GM12878 (cell line): ENCODE results near the gene KLHL35. TPM values are rescaled to one million over a fixed set of nuclear protein-coding genes. Genes with fewer than 3 reads are reported as not detected.

ENCODE experiments used
- ATAC-seq: fragments of 200-7000 bp; cut with Tn5 transposase; 3 replicates; pipeline ENCODE4 v1.9.1; 2020; ENCODE audit warnings: mild to moderate bottlenecking, moderate library complexity
- BruUV-seq: library from RNA; stranded (reverse); fragments of 400-500 nt; replicated peaks from 2 replicates; lab custom pipeline; 2021; lab: Mats Ljungman, UMichigan
- CTCF ChIA-PET: fragments of 300-600 bp; sonication (Branson Sonifier 250); formaldehyde crosslinking; extraction: SDS; loops from one replicate; lab custom pipeline; 2021; ENCODE audit warnings: inconsistent platforms; lab: Yijun Ruan, JAX
- POLR2A ChIA-PET: fragments of 350-600 bp; formaldehyde crosslinking; extraction: SDS; loops from one replicate; lab custom pipeline; 2021; ENCODE audit warnings: inconsistent platforms; lab: Charles Lee
- RAD21 ChIA-PET: fragments of 300-600 bp; sonication (Branson Sonifier 250); formaldehyde crosslinking; loops from one replicate; lab custom pipeline; 2023; ENCODE audit warnings: antibody characterized with exemption; ENCODE audit not compliant: unreplicated experiment; lab: Charles Lee
- SMC1A ChIA-PET: fragments of 300-600 bp; sonication (Branson Sonifier 250); formaldehyde crosslinking; loops from one replicate; lab custom pipeline; 2023; ENCODE audit not compliant: unreplicated experiment, uncharacterized antibody; lab: Charles Lee
- DNase-seq: peaks from one replicate; pipeline ENCODE4 v3.0.0-alpha.2; 2011; ENCODE audit warnings: low read depth, low spot score
- FAIRE-seq: peaks from 3 replicates; lab custom pipeline; 2011; peaks lifted over from hg19 to GRCh38; lab: Jason Lieb, UNC
- H2AFZ ChIP-seq: 2 replicates; pipeline ENCODE4 v1.6.0; 2011; ENCODE audit warnings: low read depth, low read length, control low read depth; ENCODE audit not compliant: control insufficient read depth
- H3K27ac ChIP-seq: 2 replicates; pipeline ENCODE4 v1.5.1; 2011; ENCODE audit warnings: control low read depth; ENCODE audit not compliant: control insufficient read depth, insufficient read depth
- H3K27me3 ChIP-seq, 2 experiments: replicated peaks in 1 of 2; 2 replicates each; pipeline versions ENCODE4 v1.6.0 to v1.6.1; 2011; ENCODE audit warnings: low read length in 1 of 2; ENCODE audit not compliant: control insufficient read depth in 2 of 2, insufficient read depth in 2 of 2
- H3K36me3 ChIP-seq, 2 experiments: 2 replicates each; pipeline ENCODE4 v1.5.1; 2011; ENCODE audit warnings: low read length in 1 of 2; ENCODE audit not compliant: control insufficient read depth in 2 of 2, insufficient read depth in 2 of 2
- H3K4me1 ChIP-seq: 2 replicates; pipeline ENCODE4 v1.6.1; 2011; ENCODE audit warnings: mild to moderate bottlenecking, low read length, moderate library complexity, mixed read lengths; ENCODE audit not compliant: control insufficient read depth, insufficient read depth
- H3K4me2 ChIP-seq: 2 replicates; pipeline ENCODE4 v1.6.0; 2011; ENCODE audit warnings: control low read depth; ENCODE audit not compliant: control insufficient read depth, insufficient read depth
- H3K4me3 ChIP-seq: fragments of 200-600 bp; sonication (generic); 2 replicates; pipeline ENCODE4 v1.5.1; 2016
- H3K79me2 ChIP-seq: 2 replicates; pipeline ENCODE4 v1.6.0; 2011; ENCODE audit warnings: low read length; ENCODE audit not compliant: control insufficient read depth, insufficient read depth
- H3K9ac ChIP-seq: 2 replicates; pipeline ENCODE4 v1.8.0; 2011; ENCODE audit warnings: low read length, control low read depth, mixed read lengths; ENCODE audit not compliant: control insufficient read depth, insufficient read depth
- H3K9me3 ChIP-seq: replicated peaks from 3 replicates; pipeline ENCODE4 v1.5.1; 2011; ENCODE audit warnings: mild to moderate bottlenecking, low read length; ENCODE audit not compliant: control insufficient read depth, insufficient read depth
- H4K20me1 ChIP-seq: 2 replicates; pipeline ENCODE4 v1.6.0; 2011; ENCODE audit not compliant: control insufficient read depth, insufficient read depth
- BRCA1 ChIP-seq: IDR thresholded peaks from 2 replicates; pipeline ENCODE4 v1.6.1; 2011; ENCODE audit warnings: low read depth, low read length, improper control_type of control experiment
- ETV6 ChIP-seq, 2 experiments: fragments of 450-650 bp in 1 of 2; IDR thresholded peaks in 1 of 2; conservative IDR thresholded peaks in 1 of 2; 2 replicates each; pipeline ENCODE4 v1.6.1; 2014; ENCODE audit warnings: antibody characterized with exemption in 1 of 2, borderline replicate concordance in 1 of 2, low read depth in 1 of 2, mild to moderate bottlenecking in 1 of 2, moderate library complexity in 1 of 2
- MTA2 ChIP-seq: fragments of 450-650 bp; IDR thresholded peaks from 2 replicates; pipeline ENCODE4 v1.6.1; 2016; ENCODE audit warnings: low read depth, mild to moderate bottlenecking, moderate library complexity
- PML ChIP-seq: IDR thresholded peaks from 2 replicates; pipeline ENCODE4 v1.6.1; 2012; ENCODE audit warnings: low read length, inconsistent platforms
- RBBP5 ChIP-seq: fragments of 200-600 bp; sonication (generic); conservative IDR thresholded peaks from 2 replicates; pipeline ENCODE4 v1.6.1; 2016
- ZNF622 ChIP-seq: fragments of 450-650 bp; IDR thresholded peaks from 2 replicates; pipeline ENCODE4 v1.6.1; 2017; ENCODE audit warnings: mild to moderate bottlenecking, inconsistent platforms
- WGBS: methylation state at CpG from one replicate; pipeline ENCODE4 v1.1.6; 2016; ENCODE audit warnings: low lambda C conversion rate; ENCODE audit not compliant: insufficient replicate concordance, insufficient coverage; ENCODE audit errors: missing lambda C conversion rate; 5-methylcytosine and 5-hydroxymethylcytosine counted together
- in situ Hi-C: fragments of 300-500 bp; cut with MboI; formaldehyde crosslinking; loops from 9 replicates; pipeline ENCODE4 v1.14.3; 2018; ENCODE audit warnings: mixed read lengths
- intact Hi-C: fragments of 100-400 bp; cut with micrococcal nuclease; formaldehyde crosslinking; loops from one replicate; pipeline ENCODE4 v1.14.2; 2022; ENCODE audit not compliant: unreplicated experiment
- polyA plus RNA-seq, 11 experiments: library from polyadenylated mRNA; depleted of rRNA in 4 of 11; unstranded in 6 of 11; stranded (reverse) in 5 of 11; fragments of >200 nt; fragmentation: Nextera tagmentation in 4 of 11; fragmentation: Illumina TruSeq in 1 of 11; extraction: Ambion mirVana in 4 of 11; extraction: Trizol in 1 of 11; gene quantifications; 1 replicate in 1 of 11; 2 replicates in 10 of 11; pipeline versions ENCODE4 v1.2.1 to v1.2.3, GENCODE V29; 2011 to 2016; ENCODE audit warnings: inconsistent platforms in 2 of 11, missing spikeins in 2 of 11, low read depth in 1 of 11
- total RNA-seq, 4 experiments: library from RNA; depleted of rRNA in 3 of 4; stranded (reverse); fragments of >200 nt in 3 of 4; fragmentation: Illumina TruSeq in 1 of 4; extraction: Trizol in 1 of 4; gene quantifications; 2 replicates each; pipeline versions ENCODE4 v1.2.1 to v1.2.3, GENCODE V29; 2013 to 2021
- TF ChIP-seq, protein P1 (sequence below): IDR thresholded peaks from 2 replicates; pipeline ENCODE4 v1.6.1; 2012; ENCODE audit warnings: low read length, inconsistent platforms
- TF ChIP-seq, protein P2 (sequence below): IDR thresholded peaks from 2 replicates; pipeline ENCODE4 v1.6.1; 2012; ENCODE audit warnings: low read depth, low read length, improper control_type of control experiment
- TF ChIP-seq, protein P3 (sequence below): fragments of 450-650 bp; formaldehyde crosslinking; IDR thresholded peaks from 2 replicates; pipeline ENCODE4 v1.4.0; 2022; ENCODE audit warnings: mild to moderate bottlenecking, moderate library complexity

The KLHL35 gene
- total and polyA plus RNA-seq, 10 of the 15 experiments (the other 5 are each of a cell fraction or from before 2014, with no cell fraction given) = 0.04 to 0.34 (median 0.13) TPM; not detected in 1

DNA sequence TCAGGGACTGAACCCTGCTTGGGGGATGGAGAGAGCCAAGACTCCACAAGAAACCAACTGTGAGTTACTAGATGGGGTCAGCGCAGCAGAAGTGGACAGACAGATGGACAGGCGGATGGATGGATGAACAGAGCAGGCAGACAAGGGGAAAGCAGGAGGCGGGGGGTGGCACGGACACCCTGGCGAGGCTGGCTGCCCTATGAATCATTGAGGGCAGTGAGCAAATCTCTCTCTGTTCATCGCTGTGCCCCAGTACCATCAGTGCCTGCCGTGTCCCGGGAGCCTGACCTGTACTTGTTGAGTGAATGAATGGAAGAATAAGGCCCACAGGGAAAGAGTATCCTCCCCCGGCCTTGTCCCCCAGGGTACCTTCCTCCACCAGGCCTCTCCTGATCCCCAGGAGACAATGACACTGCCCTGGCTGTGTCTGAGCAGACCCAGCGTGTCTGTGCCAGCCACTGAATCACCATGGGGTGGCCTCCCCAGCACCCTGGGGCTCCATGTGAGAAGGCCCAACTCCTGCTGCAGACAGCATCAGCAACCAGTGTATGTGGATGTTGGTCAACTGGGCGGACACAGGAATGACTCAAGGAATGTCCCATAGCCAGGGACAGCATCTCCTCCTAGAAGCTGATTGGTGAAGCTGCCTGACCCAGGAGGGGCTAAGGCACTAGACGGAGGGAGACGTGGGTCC, 5.1 kb upstream of the KLHL35 start:
- in situ Hi-C loops = no loop called here
- RAD21 ChIA-PET = no interaction called here
- no peak overlapping the region for H3K4me3 ChIP-seq
- SMC1A ChIA-PET = interaction anchor here (1.1 kb wide), 1 partner anchor 50 kb away, joined by 3 read pairs; no protein-coding TSS in a partner anchor
- H2AFZ ChIP-seq = no peak overlapping the region
- no peaks in the 10 kb centered on the region; a peak in 1 of 4 replicates for H3K36me3 ChIP-seq
- H3K4me2 ChIP-seq = no peak overlapping the region
- TF ChIP-seq RBBP5 (no peak), BRCA1 (no peak), ZNF622 (no peak), MTA2 (no peak), ETV6 (conservative IDR thresholded peaks at IDR 0.05 in 1 of 2, IDR thresholded peaks at IDR 0.05 in 1 of 2; ENCODE audit: borderline replicate concordance in 1 of 2, low read depth in 1 of 2) (no peak), PML (no peak)
- TF ChIP-seq, protein P1, sequence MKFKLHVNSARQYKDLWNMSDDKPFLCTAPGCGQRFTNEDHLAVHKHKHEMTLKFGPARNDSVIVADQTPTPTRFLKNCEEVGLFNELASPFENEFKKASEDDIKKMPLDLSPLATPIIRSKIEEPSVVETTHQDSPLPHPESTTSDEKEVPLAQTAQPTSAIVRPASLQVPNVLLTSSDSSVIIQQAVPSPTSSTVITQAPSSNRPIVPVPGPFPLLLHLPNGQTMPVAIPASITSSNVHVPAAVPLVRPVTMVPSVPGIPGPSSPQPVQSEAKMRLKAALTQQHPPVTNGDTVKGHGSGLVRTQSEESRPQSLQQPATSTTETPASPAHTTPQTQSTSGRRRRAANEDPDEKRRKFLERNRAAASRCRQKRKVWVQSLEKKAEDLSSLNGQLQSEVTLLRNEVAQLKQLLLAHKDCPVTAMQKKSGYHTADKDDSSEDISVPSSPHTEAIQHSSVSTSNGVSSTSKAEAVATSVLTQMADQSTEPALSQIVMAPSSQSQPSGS = no peak
- TF ChIP-seq, protein P2, sequence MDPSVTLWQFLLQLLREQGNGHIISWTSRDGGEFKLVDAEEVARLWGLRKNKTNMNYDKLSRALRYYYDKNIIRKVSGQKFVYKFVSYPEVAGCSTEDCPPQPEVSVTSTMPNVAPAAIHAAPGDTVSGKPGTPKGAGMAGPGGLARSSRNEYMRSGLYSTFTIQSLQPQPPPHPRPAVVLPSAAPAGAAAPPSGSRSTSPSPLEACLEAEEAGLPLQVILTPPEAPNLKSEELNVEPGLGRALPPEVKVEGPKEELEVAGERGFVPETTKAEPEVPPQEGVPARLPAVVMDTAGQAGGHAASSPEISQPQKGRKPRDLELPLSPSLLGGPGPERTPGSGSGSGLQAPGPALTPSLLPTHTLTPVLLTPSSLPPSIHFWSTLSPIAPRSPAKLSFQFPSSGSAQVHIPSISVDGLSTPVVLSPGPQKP = no peak
- TF ChIP-seq, protein P3, sequence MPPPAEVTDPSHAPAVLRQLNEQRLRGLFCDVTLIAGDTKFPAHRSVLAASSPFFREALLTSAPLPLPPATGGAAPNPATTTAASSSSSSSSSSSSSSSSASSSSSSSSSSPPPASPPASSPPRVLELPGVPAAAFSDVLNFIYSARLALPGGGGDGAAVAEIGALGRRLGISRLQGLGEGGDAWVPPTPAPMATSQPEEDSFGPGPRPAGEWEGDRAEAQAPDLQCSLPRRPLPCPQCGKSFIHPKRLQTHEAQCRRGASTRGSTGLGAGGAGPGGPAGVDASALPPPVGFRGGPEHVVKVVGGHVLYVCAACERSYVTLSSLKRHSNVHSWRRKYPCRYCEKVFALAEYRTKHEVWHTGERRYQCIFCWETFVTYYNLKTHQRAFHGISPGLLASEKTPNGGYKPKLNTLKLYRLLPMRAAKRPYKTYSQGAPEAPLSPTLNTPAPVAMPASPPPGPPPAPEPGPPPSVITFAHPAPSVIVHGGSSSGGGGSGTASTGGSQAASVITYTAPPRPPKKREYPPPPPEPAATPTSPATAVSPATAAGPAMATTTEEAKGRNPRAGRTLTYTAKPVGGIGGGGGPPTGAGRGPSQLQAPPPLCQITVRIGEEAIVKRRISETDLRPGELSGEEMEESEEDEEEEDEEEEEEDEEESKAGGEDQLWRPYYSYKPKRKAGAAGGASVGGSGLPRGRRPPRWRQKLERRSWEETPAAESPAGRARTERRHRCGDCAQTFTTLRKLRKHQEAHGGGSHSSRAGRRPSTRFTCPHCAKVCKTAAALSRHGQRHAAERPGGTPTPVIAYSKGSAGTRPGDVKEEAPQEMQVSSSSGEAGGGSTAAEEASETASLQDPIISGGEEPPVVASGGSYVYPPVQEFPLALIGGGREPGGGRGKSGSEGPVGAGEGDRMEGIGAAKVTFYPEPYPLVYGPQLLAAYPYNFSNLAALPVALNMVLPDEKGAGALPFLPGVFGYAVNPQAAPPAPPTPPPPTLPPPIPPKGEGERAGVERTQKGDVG (CRISPR knock-in tag) = no peak
- no peaks in the 10 kb centered on the region for H3K4me1 ChIP-seq
- 36% methylated on average over 13 of the region's 13 CpGs for WGBS
- no peak overlapping the region for H3K9ac ChIP-seq
- H3K9me3 ChIP-seq = no peaks in the 10 kb centered on the region
- H3K79me2 ChIP-seq = no peaks in the 10 kb centered on the region
- ATAC-seq (no peak), FAIRE-seq (no peak), DNase-seq (no peak)
- BruUV-seq = no TSS peak
- CTCF ChIA-PET = interaction anchor here (1.1 to 9.1 kb wide), 2 partner anchors 13 to 89 kb away, joined by 3 to 288 read pairs; partner anchors contain the start of gene GDPD5
- no peak overlapping the region for H3K27ac ChIP-seq
- POLR2A ChIA-PET = no interaction called here
- no peaks in the 10 kb centered on the region; the same call in 1 of the 2 replicates for H4K20me1 ChIP-seq
- intact Hi-C loops = no loop called here
- H3K27me3 ChIP-seq = no peaks in the 10 kb centered on the region; a peak in 1 of 4 replicates
